H9 (cell line): Measurements from ENCODE around the gene ING5. TPM values are rescaled to one million over a fixed set of nuclear protein-coding genes. Genes with fewer than 3 reads are reported as not detected.

Experiments
- DNase-seq: peaks from one replicate; pipeline ENCODE4 v3.0.0-alpha.2; 2017
- H2AFZ ChIP-seq: one replicate; pipeline ENCODE4 v1.6.1; 2013; ENCODE audit warnings: mild to moderate bottlenecking, low read length, control low read depth, moderate library complexity
- H2AK5ac ChIP-seq: 2 replicates; pipeline ENCODE4 v1.6.1; 2013; ENCODE audit warnings: low read length, control low read depth, mixed read lengths; ENCODE audit not compliant: insufficient read length
- H2BK120ac ChIP-seq: one replicate; pipeline ENCODE4 v1.6.1; 2013; ENCODE audit warnings: low read depth, mild to moderate bottlenecking, low read length, control low read depth, inconsistent platforms; ENCODE audit not compliant: poor library complexity, severe bottlenecking
- H2BK12ac ChIP-seq: 2 replicates; pipeline ENCODE4 v1.6.1; 2013; ENCODE audit warnings: low read length, control low read depth, mixed read lengths, low read depth; ENCODE audit not compliant: insufficient read length
- H2BK15ac ChIP-seq: 2 replicates; pipeline ENCODE4 v1.6.1; 2013; ENCODE audit warnings: low read depth, low read length, control low read depth
- H2BK20ac ChIP-seq: one replicate; pipeline ENCODE4 v1.6.1; 2013; ENCODE audit warnings: low read depth, mild to moderate bottlenecking, low read length, control low read depth, inconsistent platforms; ENCODE audit not compliant: poor library complexity, severe bottlenecking
- H2BK5ac ChIP-seq: 2 replicates; pipeline ENCODE4 v1.6.1; 2013; ENCODE audit warnings: low read length, control low read depth, mixed read lengths; ENCODE audit not compliant: insufficient read length
- H3K14ac ChIP-seq: 2 replicates; pipeline ENCODE4 v1.6.1; 2013; ENCODE audit warnings: low read length, control low read depth; ENCODE audit not compliant: insufficient read depth
- H3K18ac ChIP-seq: 2 replicates; pipeline ENCODE4 v1.6.1; 2013; ENCODE audit warnings: low read depth, mild to moderate bottlenecking, mixed read lengths, low read length, control low read depth; ENCODE audit not compliant: insufficient read length
- H3K23ac ChIP-seq: 2 replicates; pipeline ENCODE4 v1.6.1; 2013; ENCODE audit warnings: low read length, control low read depth, mixed read lengths, low read depth; ENCODE audit not compliant: insufficient read length
- H3K23me2 ChIP-seq: 2 replicates; pipeline ENCODE4 v1.6.1; 2013; ENCODE audit warnings: low read depth, mild to moderate bottlenecking, mixed read lengths, low read length, control low read depth; ENCODE audit not compliant: insufficient read length, poor library complexity, severe bottlenecking
- H3K27ac ChIP-seq: 2 replicates; pipeline ENCODE4 v1.5.1; 2013; ENCODE audit warnings: low read length, control low read depth, mixed read lengths, low read depth; ENCODE audit not compliant: insufficient read length
- H3K27me3 ChIP-seq: 2 replicates; pipeline ENCODE4 v1.6.1; 2013; ENCODE audit warnings: low read length, control low read depth, inconsistent platforms; ENCODE audit not compliant: insufficient read depth
- H3K4ac ChIP-seq: 2 replicates; pipeline ENCODE4 v1.6.1; 2013; ENCODE audit warnings: low read depth, mild to moderate bottlenecking, control low read depth, inconsistent platforms, low read length, moderate library complexity
- H3K4me1 ChIP-seq: 2 replicates; pipeline ENCODE4 v1.6.1; 2013; ENCODE audit warnings: low read length, control low read depth, inconsistent platforms; ENCODE audit not compliant: insufficient read depth
- H3K4me2 ChIP-seq: 2 replicates; pipeline ENCODE4 v1.6.1; 2013; ENCODE audit warnings: low read length, control low read depth, mixed read lengths; ENCODE audit not compliant: insufficient read length, insufficient read depth
- H3K56ac ChIP-seq: 2 replicates; pipeline ENCODE4 v1.6.1; 2013; ENCODE audit warnings: low read depth, mild to moderate bottlenecking, mixed read lengths, low read length, control low read depth; ENCODE audit not compliant: insufficient read length
- H3K79me1 ChIP-seq: 2 replicates; pipeline ENCODE4 v1.6.1; 2013; ENCODE audit warnings: low read depth, mild to moderate bottlenecking, moderate library complexity, low read length, control low read depth, inconsistent platforms; ENCODE audit not compliant: insufficient read depth, poor library complexity, severe bottlenecking
- H3K79me2 ChIP-seq: 2 replicates; pipeline ENCODE4 v1.6.1; 2013; ENCODE audit warnings: low read length, control low read depth, inconsistent platforms; ENCODE audit not compliant: insufficient read depth
- H3K9ac ChIP-seq: 2 replicates; pipeline ENCODE4 v1.6.1; 2013; ENCODE audit warnings: low read length, control low read depth, mixed read lengths; ENCODE audit not compliant: insufficient read length; ENCODE audit errors: extremely low read depth
- H3K9me3 ChIP-seq: one replicate; pipeline ENCODE4 v1.6.1; 2013; ENCODE audit warnings: low read depth, low read length, inconsistent platforms; ENCODE audit not compliant: control insufficient read depth
- H3T11ph ChIP-seq: one replicate; pipeline ENCODE4 v1.6.1; 2013; ENCODE audit warnings: mild to moderate bottlenecking, low read length, control low read depth, inconsistent platforms
- H4K20me1 ChIP-seq: one replicate; pipeline ENCODE4 v1.6.1; 2013; ENCODE audit not compliant: control insufficient read depth, insufficient read length, insufficient read depth
- H4K5ac ChIP-seq: 2 replicates; pipeline ENCODE4 v1.6.1; 2013; ENCODE audit warnings: low read depth, mild to moderate bottlenecking, mixed read lengths, low read length, control low read depth; ENCODE audit not compliant: insufficient read length
- H4K8ac ChIP-seq: replicated peaks from 2 replicates; pipeline ENCODE4 v1.6.1; 2013; ENCODE audit warnings: low read length, control low read depth, mixed read lengths, low read depth; ENCODE audit not compliant: insufficient read length
- H4K91ac ChIP-seq: 2 replicates; pipeline ENCODE4 v1.6.1; 2013; ENCODE audit warnings: low read depth, mild to moderate bottlenecking, moderate library complexity, mixed read lengths, low read length, control low read depth; ENCODE audit not compliant: insufficient read length
- H3K27ac Mint-ChIP-seq, 3 experiments: 2 replicates in 2 of 3; 3 replicates in 1 of 3; pipeline ENCODE4 v1.8.0; 2020 to 2021; ENCODE audit warnings: mixed read lengths in 3 of 3, mild to moderate bottlenecking in 1 of 3, moderate library complexity in 1 of 3
- H3K27me3 Mint-ChIP-seq: 2 replicates; pipeline ENCODE4 v1.8.0; 2021; ENCODE audit warnings: low read depth, mild to moderate bottlenecking, moderate library complexity, mixed read lengths
- H3K36me3 Mint-ChIP-seq, 3 experiments: 2 replicates in 2 of 3; 3 replicates in 1 of 3; pipeline ENCODE4 v1.8.0; 2020 to 2021; ENCODE audit warnings: low read depth in 3 of 3, mixed read lengths in 3 of 3; ENCODE audit not compliant: insufficient read depth in 1 of 3
- H3K4me1 Mint-ChIP-seq, 2 experiments: 2 replicates each; pipeline ENCODE4 v1.8.0; 2020; ENCODE audit warnings: mixed read lengths in 2 of 2
- H3K4me3 Mint-ChIP-seq, 2 experiments: 2 replicates in 1 of 2; 3 replicates in 1 of 2; pipeline ENCODE4 v1.8.0; 2020 to 2021; ENCODE audit warnings: mild to moderate bottlenecking in 2 of 2, mixed read lengths in 2 of 2, moderate library complexity in 1 of 2
- H3K9me3 Mint-ChIP-seq, 2 experiments: 2 replicates in 1 of 2; 3 replicates in 1 of 2; pipeline ENCODE4 v1.8.0; 2020; ENCODE audit warnings: mild to moderate bottlenecking in 2 of 2, mixed read lengths in 2 of 2, moderate library complexity in 1 of 2
- CTCF ChIP-seq: fragments of 200-600 bp; sonication (generic); conservative IDR thresholded peaks from 3 replicates; pipeline ENCODE4 v1.8.0; 2021; ENCODE audit warnings: antibody characterized with exemption, mild to moderate bottlenecking
- WGBS: extraction: QIAGEN DNeasy Blood & Tissue Kit; methylation state at CpG from one replicate; pipeline ENCODE4 v1.1.7; 2013; ENCODE audit warnings: missing lambda C conversion rate, low lambda C conversion rate, mixed read lengths; ENCODE audit not compliant: insufficient read length; ENCODE audit errors: extremely low coverage; 5-methylcytosine and 5-hydroxymethylcytosine counted together
- total RNA-seq: library from RNA; stranded (reverse); gene quantifications from 2 replicates; pipeline ENCODE4 v1.2.1, GENCODE V29; 2021

Gene ING5
- total RNA-seq, 1 experiment from 2014 or later = 66.0 TPM

GRCh38 chr2:241743620-241744019, 41.8 kb downstream of the ING5 start:
- Histone ChIP-seq H2BK15ac (no peak overlapping the region), H2BK5ac (no peak overlapping the region), H3K18ac (no peak overlapping the region), H2AK5ac (no peak overlapping the region), H2BK120ac (no peak overlapping the region), H3K14ac (no peak overlapping the region), H2BK20ac (no peak overlapping the region), H4K91ac (no peak overlapping the region), H3K23me2 (no peaks in the 10 kb centered on the region), H3K9ac (no peak overlapping the region), H3K9me3 (no peaks in the 10 kb centered on the region), H3K27me3 (no peaks in the 10 kb centered on the region), H3K79me1 (no peaks in the 10 kb centered on the region), H3K23ac (no peak overlapping the region), H3K4ac (no peak overlapping the region), H4K20me1 (no peaks in the 10 kb centered on the region), H2BK12ac (no peak overlapping the region), H3K4me1 (no peaks in the 10 kb centered on the region), H3K4me2 (no peak overlapping the region), H3K79me2 (no peaks in the 10 kb centered on the region), H3T11ph (no peak overlapping the region), H3K56ac (no peak overlapping the region), H2AFZ (no peak overlapping the region), H4K8ac (no peak overlapping the region), H4K5ac (no peak overlapping the region), H3K27ac (no peak overlapping the region)
- TF ChIP-seq CTCF = no peak
- H3K4me1 Mint-ChIP-seq = no peaks in the 10 kb centered on the region
- DNase-seq = no peak
- no peaks in the 10 kb centered on the region; a peak in 2 of 5 replicates for H3K9me3 Mint-ChIP-seq
- H3K27me3 Mint-ChIP-seq = no peaks in the 10 kb centered on the region
- peaks cover 16 to 28% (median 25%) of the 10 kb centered on the region in 3 experiments; a peak in 6 of 7 replicates for H3K36me3 Mint-ChIP-seq
- H3K4me3 Mint-ChIP-seq = no peak overlapping the region
- WGBS = no CpG with 5 or more reads among the region's 16 CpGs
- H3K27ac Mint-ChIP-seq = peak overlapping the region in 1 of 3 experiments; percentile 53; a peak in 1 of 7 replicates
